Measurements from ENCODE around the gene LMBR1.
"Not testable (repeated sequence)": the region's sequence is repeated elsewhere in the genome, so short reads cannot be mapped to it uniquely, and the experiment has no call there.

Gene LMBR1

GRCh38 chr7:156932006-156932405 lies 39.0 kb upstream of the LMBR1 start:
- no peak for DNase-seq
- TF ChIP-seq CTCF (IDR thresholded peaks at IDR 0.05; ENCODE audit: low read depth, low read length): no peak
- no peaks in the 10 kb centered on the region; the same call in 1 of the 2 replicates for H3K4me1 ChIP-seq
- H3K9me3 ChIP-seq: no peaks in the 10 kb centered on the region
- H3K27me3 ChIP-seq: no peaks in the 10 kb centered on the region
- no peaks in the 10 kb centered on the region for H3K36me3 ChIP-seq
- H3K4me3 ChIP-seq (ENCODE audit: low read depth, low read length): no peak overlapping the region

- no peaks in the 10 kb centered on the region; the same call in 1 of the 2 replicates for H3K4me1 ChIP-seq
- no peak overlapping the region for H3K4me3 ChIP-seq (ENCODE audit: low read depth, low read length)
- H3K36me3 ChIP-seq: no peaks in the 10 kb centered on the region
- DNase-seq: no peak
- H3K27me3 ChIP-seq: no peaks in the 10 kb centered on the region
- no peaks in the 10 kb centered on the region for H3K9me3 ChIP-seq
- no peak for TF ChIP-seq CTCF (IDR thresholded peaks at IDR 0.05; ENCODE audit: low read depth, low read length)
Measured at GRCh38 chr7:156929789-156930539, 37.0 kb upstream of the LMBR1 start.

- no peak for DNase-seq
- no peak overlapping the region for H3K4me3 ChIP-seq (ENCODE audit: low read depth, low read length)
- no peaks in the 10 kb centered on the region for H3K36me3 ChIP-seq
- no peaks in the 10 kb centered on the region for H3K9me3 ChIP-seq
- no peaks in the 10 kb centered on the region; the same call in none of the 2 replicates for H3K4me1 ChIP-seq
- no peak for TF ChIP-seq CTCF (IDR thresholded peaks at IDR 0.05; ENCODE audit: low read depth, low read length)
- H3K27me3 ChIP-seq: no peaks in the 10 kb centered on the region
Measured at GRCh38 chr7:156928406-156928747, 35.4 kb upstream of the LMBR1 start.

- TF ChIP-seq CTCF (IDR thresholded peaks at IDR 0.05; ENCODE audit: low read depth, low read length): no peak
- Histone ChIP-seq H3K27me3 (no peaks in the 10 kb centered on the region), H3K36me3 (no peaks in the 10 kb centered on the region), H3K4me3 (ENCODE audit: low read depth, low read length) (no peak overlapping the region), H3K9me3 (no peaks in the 10 kb centered on the region), H3K4me1 (no peaks in the 10 kb centered on the region; the same call in none of the 2 replicates)
- no peak for DNase-seq
Measured at GRCh38 chr7:156927571-156928405, 34.8 kb upstream of the LMBR1 start.

GRCh38 chr7:156925821-156926220 lies 32.8 kb upstream of the LMBR1 start:
- H3K4me1 ChIP-seq; H3K9me3 ChIP-seq; H3K4me3 ChIP-seq (ENCODE audit: low read depth, low read length); H3K36me3 ChIP-seq; DNase-seq; H3K27me3 ChIP-seq: not testable (repeated sequence)

- DNase-seq; H3K36me3 ChIP-seq; H3K4me3 ChIP-seq (ENCODE audit: low read depth, low read length); H3K4me1 ChIP-seq; H3K9me3 ChIP-seq; H3K27me3 ChIP-seq: not testable (repeated sequence)
Measured at GRCh38 chr7:156922304-156922703, 29.3 kb upstream of the LMBR1 start.

- DNase-seq; H3K36me3 ChIP-seq; H3K9me3 ChIP-seq; H3K27me3 ChIP-seq; H3K4me3 ChIP-seq (ENCODE audit: low read depth, low read length); H3K4me1 ChIP-seq: not testable (repeated sequence)
Measured at GRCh38 chr7:156920487-156921373, 27.7 kb upstream of the LMBR1 start.

Data from BE2C (cell line).